ENCODE data around the gene BTBD9.

BTBD9 gene

DNA sequence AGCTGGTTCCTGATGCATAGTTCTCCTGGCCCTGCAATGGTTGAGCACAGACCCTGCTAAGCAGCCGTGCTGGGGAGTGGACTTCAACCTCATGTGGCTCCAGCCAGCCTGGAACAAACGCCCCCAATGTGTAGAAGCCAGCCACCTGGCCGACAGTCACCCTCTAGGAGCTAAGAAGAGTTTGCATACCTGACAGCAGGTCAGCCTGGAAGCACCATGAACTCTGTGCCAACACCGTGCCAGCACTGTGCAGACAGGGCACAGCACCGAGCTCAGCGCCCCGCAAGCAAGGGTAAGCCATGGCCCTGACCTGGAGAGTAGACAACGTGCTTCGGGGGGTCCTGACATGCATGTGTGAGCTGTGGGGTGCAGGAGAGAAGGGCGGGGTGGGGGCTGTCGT, 463.9 kb downstream of the BTBD9 start:
- H3K27ac ChIP-seq (ENCODE audit: low read length, poor library complexity, severe bottlenecking), result no peak overlapping the region
- 94% methylated on average over 7 of the region's 11 CpGs for WGBS
- no peaks in the 10 kb centered on the region for H3K27me3 ChIP-seq (ENCODE audit: control insufficient read depth in 1 of 2, insufficient read depth in 1 of 2, low read length in 2 of 2)
- no peaks in the 10 kb centered on the region for H3K9me3 ChIP-seq (ENCODE audit: control insufficient read depth, low read length)
- no peak overlapping the region for H3K4me2 ChIP-seq (ENCODE audit: low read length, poor library complexity, severe bottlenecking)
- no peaks in the 10 kb centered on the region for H3K79me1 ChIP-seq (replicated peaks; ENCODE audit: low read length, poor library complexity, severe bottlenecking)
- no peak for DNase-seq
- H4K8ac ChIP-seq (ENCODE audit: low read length), result no peak overlapping the region
- no peak overlapping the region for H2BK12ac ChIP-seq (ENCODE audit: low read length in 2 of 2)
- no peak overlapping the region for H2AK5ac ChIP-seq (ENCODE audit: low read length, severe bottlenecking)
- no peak overlapping the region for H3K14ac ChIP-seq (ENCODE audit: low read length in 2 of 2)
- no peak overlapping the region for H3K4me3 ChIP-seq (ENCODE audit: insufficient read depth in 1 of 2, low read depth in 1 of 2, low read length in 2 of 2)
- H2AFZ ChIP-seq (ENCODE audit: low read depth, low read length), result no peak overlapping the region
- no peak overlapping the region for H4K91ac ChIP-seq (ENCODE audit: low read length)
- H3K36me3 ChIP-seq (ENCODE audit: control insufficient read depth in 1 of 2, insufficient read depth in 2 of 2, low read depth in 1 of 2, low read length in 2 of 2), result peaks cover 13 to 24% of the 10 kb centered on the region in 2 experiments
- no peak overlapping the region for H2BK120ac ChIP-seq (ENCODE audit: low read depth, low read length)
- H3K4me1 ChIP-seq (ENCODE audit: control insufficient read depth, insufficient read depth, low read depth, low read length), result no peaks in the 10 kb centered on the region
- no peak overlapping the region for H3K9ac ChIP-seq (ENCODE audit: low read length)
- H3K23ac ChIP-seq (ENCODE audit: low read length in 2 of 2), result no peak overlapping the region
- H3K18ac ChIP-seq (ENCODE audit: low read depth in 1 of 2, low read length in 2 of 2), result no peak overlapping the region
- no peak overlapping the region for H2BK5ac ChIP-seq (ENCODE audit: low read depth, low read length, poor library complexity, severe bottlenecking)
- no peak overlapping the region for H3K4ac ChIP-seq (ENCODE audit: low read depth in 1 of 2, low read length in 2 of 2)
- no peak overlapping the region for H2BK15ac ChIP-seq (ENCODE audit: low read depth, poor library complexity, severe bottlenecking)

- Histone ChIP-seq H3K4ac (ENCODE audit: low read depth in 1 of 2, low read length in 2 of 2) (no peak overlapping the region), H3K4me3 (ENCODE audit: insufficient read depth in 1 of 2, low read depth in 1 of 2, low read length in 2 of 2) (no peak overlapping the region), H3K27me3 (ENCODE audit: control insufficient read depth in 1 of 2, insufficient read depth in 1 of 2, low read length in 2 of 2) (no peaks in the 10 kb centered on the region), H2BK15ac (ENCODE audit: low read depth, poor library complexity, severe bottlenecking) (no peak overlapping the region), H3K18ac (ENCODE audit: low read depth in 1 of 2, low read length in 2 of 2) (no peak overlapping the region), H3K36me3 (ENCODE audit: control insufficient read depth in 1 of 2, insufficient read depth in 2 of 2, low read depth in 1 of 2, low read length in 2 of 2) (peaks cover 13 to 27% of the 10 kb centered on the region in 2 experiments), H2BK120ac (ENCODE audit: low read depth, low read length) (no peak overlapping the region), H2AFZ (ENCODE audit: low read depth, low read length) (no peak overlapping the region), H2BK5ac (ENCODE audit: low read depth, low read length, poor library complexity, severe bottlenecking) (no peak overlapping the region), H2AK5ac (ENCODE audit: low read length, severe bottlenecking) (no peak overlapping the region), H2BK12ac (ENCODE audit: low read length in 2 of 2) (no peak overlapping the region), H3K23ac (ENCODE audit: low read length in 2 of 2) (no peak overlapping the region), H3K14ac (ENCODE audit: low read length in 2 of 2) (no peak overlapping the region), H3K9ac (ENCODE audit: low read length) (no peak overlapping the region), H3K79me1 (replicated peaks; ENCODE audit: low read length, poor library complexity, severe bottlenecking) (no peaks in the 10 kb centered on the region), H3K4me2 (ENCODE audit: low read length, poor library complexity, severe bottlenecking) (no peak overlapping the region), H3K4me1 (ENCODE audit: control insufficient read depth, insufficient read depth, low read depth, low read length) (peaks cover 7% of the 10 kb centered on the region), H3K27ac (ENCODE audit: low read length, poor library complexity, severe bottlenecking) (no peak overlapping the region), H4K8ac (ENCODE audit: low read length) (no peak overlapping the region), H3K9me3 (ENCODE audit: control insufficient read depth, low read length) (no peaks in the 10 kb centered on the region), H4K91ac (ENCODE audit: low read length) (no peak overlapping the region)
- WGBS, result 94% methylated on average over 22 of the region's 22 CpGs
- no peak for DNase-seq
These were observed 464.8 kb downstream of the BTBD9 start for GRCh38 chr6:38174806-38175495.

DNA sequence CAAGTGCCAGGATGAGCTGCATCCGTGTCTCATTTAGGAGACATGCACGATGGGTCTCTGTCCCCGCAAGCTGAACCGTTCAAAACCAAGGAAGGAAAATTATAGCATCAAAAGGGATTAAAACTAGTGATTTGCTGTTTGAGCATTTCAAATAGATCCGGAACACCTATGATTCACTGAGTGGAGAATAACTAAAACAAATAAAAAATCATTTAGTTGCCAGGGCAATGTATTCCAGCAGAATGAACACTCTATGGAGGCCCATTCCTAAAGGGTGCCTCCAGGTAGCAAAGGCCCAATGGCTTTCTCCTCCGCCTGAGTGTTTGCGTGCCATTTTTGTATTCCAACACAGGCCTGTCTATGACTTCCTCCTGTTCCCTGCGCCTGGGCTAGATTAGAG, 465.4 kb downstream of the BTBD9 start:
- H3K79me1 ChIP-seq (replicated peaks; ENCODE audit: low read length, poor library complexity, severe bottlenecking), result no peaks in the 10 kb centered on the region
- H2BK120ac ChIP-seq (ENCODE audit: low read depth, low read length), result no peak overlapping the region
- peaks cover 13 to 29% of the 10 kb centered on the region in 2 experiments for H3K36me3 ChIP-seq (ENCODE audit: control insufficient read depth in 1 of 2, insufficient read depth in 2 of 2, low read depth in 1 of 2, low read length in 2 of 2)
- H2BK15ac ChIP-seq (ENCODE audit: low read depth, poor library complexity, severe bottlenecking), result no peak overlapping the region
- no peak overlapping the region for H3K23ac ChIP-seq (ENCODE audit: low read length in 2 of 2)
- no peak overlapping the region for H4K8ac ChIP-seq (ENCODE audit: low read length)
- DNase-seq, result no peak
- H2BK5ac ChIP-seq (ENCODE audit: low read depth, low read length, poor library complexity, severe bottlenecking), result no peak overlapping the region
- H2AK5ac ChIP-seq (ENCODE audit: low read length, severe bottlenecking), result no peak overlapping the region
- H3K14ac ChIP-seq (ENCODE audit: low read length in 2 of 2), result no peak overlapping the region
- no peak overlapping the region for H3K4ac ChIP-seq (ENCODE audit: low read depth in 1 of 2, low read length in 2 of 2)
- H2AFZ ChIP-seq (ENCODE audit: low read depth, low read length), result no peak overlapping the region
- no peak overlapping the region for H3K4me2 ChIP-seq (ENCODE audit: low read length, poor library complexity, severe bottlenecking)
- H3K27ac ChIP-seq (ENCODE audit: low read length, poor library complexity, severe bottlenecking), result no peak overlapping the region
- no peak overlapping the region for H3K9ac ChIP-seq (ENCODE audit: low read length)
- H3K4me1 ChIP-seq (ENCODE audit: control insufficient read depth, insufficient read depth, low read depth, low read length), result peaks cover 9% of the 10 kb centered on the region
- no peak overlapping the region for H4K91ac ChIP-seq (ENCODE audit: low read length)
- H2BK12ac ChIP-seq (ENCODE audit: low read length in 2 of 2), result no peak overlapping the region
- H3K18ac ChIP-seq (ENCODE audit: low read depth in 1 of 2, low read length in 2 of 2), result no peak overlapping the region
- WGBS, result 98% methylated on average over 8 of the region's 8 CpGs
- no peaks in the 10 kb centered on the region for H3K9me3 ChIP-seq (ENCODE audit: control insufficient read depth, low read length)
- no peaks in the 10 kb centered on the region for H3K27me3 ChIP-seq (ENCODE audit: control insufficient read depth in 1 of 2, insufficient read depth in 1 of 2, low read length in 2 of 2)
- H3K4me3 ChIP-seq (ENCODE audit: insufficient read depth in 1 of 2, low read depth in 1 of 2, low read length in 2 of 2), result no peak overlapping the region

GRCh38 chr6:38173909-38174308, 465.8 kb downstream of the BTBD9 start:
- 94% methylated on average over 11 of the region's 11 CpGs for WGBS
- no peak overlapping the region for H3K27ac ChIP-seq (ENCODE audit: low read length, poor library complexity, severe bottlenecking)
- H2AFZ ChIP-seq (ENCODE audit: low read depth, low read length), result no peak overlapping the region
- no peak overlapping the region for H2BK5ac ChIP-seq (ENCODE audit: low read depth, low read length, poor library complexity, severe bottlenecking)
- H3K4ac ChIP-seq (ENCODE audit: low read depth in 1 of 2, low read length in 2 of 2), result no peak overlapping the region
- no peak overlapping the region for H2BK12ac ChIP-seq (ENCODE audit: low read length in 2 of 2)
- H2BK15ac ChIP-seq (ENCODE audit: low read depth, poor library complexity, severe bottlenecking), result no peak overlapping the region
- no peak overlapping the region for H3K4me3 ChIP-seq (ENCODE audit: insufficient read depth in 1 of 2, low read depth in 1 of 2, low read length in 2 of 2)
- H3K36me3 ChIP-seq (ENCODE audit: control insufficient read depth in 1 of 2, insufficient read depth in 2 of 2, low read depth in 1 of 2, low read length in 2 of 2), result peaks cover 13 to 29% of the 10 kb centered on the region in 2 experiments
- H3K4me2 ChIP-seq (ENCODE audit: low read length, poor library complexity, severe bottlenecking), result no peak overlapping the region
- H2BK120ac ChIP-seq (ENCODE audit: low read depth, low read length), result no peak overlapping the region
- no peak overlapping the region for H2AK5ac ChIP-seq (ENCODE audit: low read length, severe bottlenecking)
- no peak overlapping the region for H4K91ac ChIP-seq (ENCODE audit: low read length)
- H3K9ac ChIP-seq (ENCODE audit: low read length), result no peak overlapping the region
- H3K4me1 ChIP-seq (ENCODE audit: control insufficient read depth, insufficient read depth, low read depth, low read length), result peaks cover 9% of the 10 kb centered on the region
- no peak overlapping the region for H3K14ac ChIP-seq (ENCODE audit: low read length in 2 of 2)
- no peak for DNase-seq
- no peak overlapping the region for H3K23ac ChIP-seq (ENCODE audit: low read length in 2 of 2)
- H3K27me3 ChIP-seq (ENCODE audit: control insufficient read depth in 1 of 2, insufficient read depth in 1 of 2, low read length in 2 of 2), result no peaks in the 10 kb centered on the region
- H3K18ac ChIP-seq (ENCODE audit: low read depth in 1 of 2, low read length in 2 of 2), result no peak overlapping the region
- no peaks in the 10 kb centered on the region for H3K79me1 ChIP-seq (replicated peaks; ENCODE audit: low read length, poor library complexity, severe bottlenecking)
- H3K9me3 ChIP-seq (ENCODE audit: control insufficient read depth, low read length), result no peaks in the 10 kb centered on the region
- no peak overlapping the region for H4K8ac ChIP-seq (ENCODE audit: low read length)

Measured in mesenchymal stem cell (in vitro differentiated cells and primary cell).